ENCODE data around the gene AUTS2.

- no peak for TF ChIP-seq SREBF2 (IDR thresholded peaks at IDR 0.05; ENCODE audit: low read length)
- TF ChIP-seq POLR2A (IDR thresholded peaks at IDR 0.05; ENCODE audit: low read depth, low read length), result no peak
- TF ChIP-seq, protein P1, sequence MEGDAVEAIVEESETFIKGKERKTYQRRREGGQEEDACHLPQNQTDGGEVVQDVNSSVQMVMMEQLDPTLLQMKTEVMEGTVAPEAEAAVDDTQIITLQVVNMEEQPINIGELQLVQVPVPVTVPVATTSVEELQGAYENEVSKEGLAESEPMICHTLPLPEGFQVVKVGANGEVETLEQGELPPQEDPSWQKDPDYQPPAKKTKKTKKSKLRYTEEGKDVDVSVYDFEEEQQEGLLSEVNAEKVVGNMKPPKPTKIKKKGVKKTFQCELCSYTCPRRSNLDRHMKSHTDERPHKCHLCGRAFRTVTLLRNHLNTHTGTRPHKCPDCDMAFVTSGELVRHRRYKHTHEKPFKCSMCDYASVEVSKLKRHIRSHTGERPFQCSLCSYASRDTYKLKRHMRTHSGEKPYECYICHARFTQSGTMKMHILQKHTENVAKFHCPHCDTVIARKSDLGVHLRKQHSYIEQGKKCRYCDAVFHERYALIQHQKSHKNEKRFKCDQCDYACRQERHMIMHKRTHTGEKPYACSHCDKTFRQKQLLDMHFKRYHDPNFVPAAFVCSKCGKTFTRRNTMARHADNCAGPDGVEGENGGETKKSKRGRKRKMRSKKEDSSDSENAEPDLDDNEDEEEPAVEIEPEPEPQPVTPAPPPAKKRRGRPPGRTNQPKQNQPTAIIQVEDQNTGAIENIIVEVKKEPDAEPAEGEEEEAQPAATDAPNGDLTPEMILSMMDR (IDR thresholded peaks at IDR 0.05 in 2 of 3, conservative IDR thresholded peaks at IDR 0.05 in 1 of 3; ENCODE audit: control insufficient read depth in 2 of 3, extremely low read depth in 1 of 3, insufficient read depth in 1 of 3, low read depth in 3 of 3, low read length in 3 of 3), result no peak
- no peak for TF ChIP-seq SP1 (IDR thresholded peaks at IDR 0.05; ENCODE audit: low read depth, low read length)
- TF ChIP-seq, protein P2, sequence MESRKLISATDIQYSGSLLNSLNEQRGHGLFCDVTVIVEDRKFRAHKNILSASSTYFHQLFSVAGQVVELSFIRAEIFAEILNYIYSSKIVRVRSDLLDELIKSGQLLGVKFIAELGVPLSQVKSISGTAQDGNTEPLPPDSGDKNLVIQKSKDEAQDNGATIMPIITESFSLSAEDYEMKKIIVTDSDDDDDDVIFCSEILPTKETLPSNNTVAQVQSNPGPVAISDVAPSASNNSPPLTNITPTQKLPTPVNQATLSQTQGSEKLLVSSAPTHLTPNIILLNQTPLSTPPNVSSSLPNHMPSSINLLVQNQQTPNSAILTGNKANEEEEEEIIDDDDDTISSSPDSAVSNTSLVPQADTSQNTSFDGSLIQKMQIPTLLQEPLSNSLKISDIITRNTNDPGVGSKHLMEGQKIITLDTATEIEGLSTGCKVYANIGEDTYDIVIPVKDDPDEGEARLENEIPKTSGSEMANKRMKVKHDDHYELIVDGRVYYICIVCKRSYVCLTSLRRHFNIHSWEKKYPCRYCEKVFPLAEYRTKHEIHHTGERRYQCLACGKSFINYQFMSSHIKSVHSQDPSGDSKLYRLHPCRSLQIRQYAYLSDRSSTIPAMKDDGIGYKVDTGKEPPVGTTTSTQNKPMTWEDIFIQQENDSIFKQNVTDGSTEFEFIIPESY (IDR thresholded peaks at IDR 0.05), result no peak
- no peak for TF ChIP-seq JUNB (IDR thresholded peaks at IDR 0.05)
- TF ChIP-seq JUND (IDR thresholded peaks at IDR 0.05; ENCODE audit: low read depth, low read length), result no peak
Observed at GRCh38 chr7:70377957-70378356, 779.7 kb downstream of the AUTS2 start.

Measured in GM12878 (cell line).